T-cell (primary cell): ENCODE measurements around the gene CASK. TPM values are rescaled to one million over a fixed set of nuclear protein-coding genes. Genes with fewer than 3 reads are reported as not detected.
"Not testable (repeated sequence)": the region's sequence is repeated elsewhere in the genome, so short reads cannot be mapped to it uniquely, and the experiment has no call there.

Experiments
- ATAC-seq, 4 experiments: fragments of 200-7000 bp in 3 of 4; fragments of 150-1000 bp in 1 of 4; cut with Tn5 transposase; replicated peaks in 1 of 4; 1 replicate in 3 of 4; 2 replicates in 1 of 4; pipeline ENCODE4 v1.10.0; 2021; ENCODE audit warnings: moderate library complexity in 3 of 4, mild to moderate bottlenecking in 2 of 4, moderate number of reproducible peaks in 1 of 4
- CTCF ChIA-PET, 2 donors: fragments of 300-600 bp; sonication (Branson Sonifier 250); formaldehyde crosslinking; loops; one replicate each; lab custom pipeline; 2022; ENCODE audit warnings: antibody characterized with exemption in 2 of 2; lab: Charles Lee
- POLR2A ChIA-PET, 2 donors: fragments of 300-600 bp; sonication (Branson Sonifier 250); formaldehyde crosslinking; loops; one replicate each; lab custom pipeline; 2022; ENCODE audit warnings: antibody characterized with exemption in 2 of 2; lab: Charles Lee
- DNase-seq, 35 experiments: peaks; one replicate each; pipeline versions ENCODE4 v3.0.0 to v3.0.0-alpha.2; 2013 to 2023
- H3K27ac ChIP-seq: one replicate; pipeline ENCODE4 v1.5.1; 2013; ENCODE audit warnings: low read length
- H3K27me3 ChIP-seq, 2 experiments: replicated peaks in 1 of 2; 1 replicate in 1 of 2; 2 replicates in 1 of 2; pipeline versions ENCODE4 v1.6.1 to v1.7.0; 2013; ENCODE audit warnings: low read length in 1 of 2, mixed read lengths in 1 of 2; ENCODE audit not compliant: control insufficient read depth in 2 of 2, insufficient read depth in 2 of 2; ENCODE audit errors: extremely low read depth in 1 of 2
- H3K36me3 ChIP-seq, 2 donors: 1 replicate in 1 of 2; 2 replicates in 1 of 2; pipeline versions ENCODE4 v1.6.1 to v1.7.0; 2013; ENCODE audit warnings: low read length in 1 of 2; ENCODE audit not compliant: control insufficient read depth in 2 of 2, insufficient read depth in 1 of 2; ENCODE audit errors: extremely low read depth in 1 of 2
- H3K4me1 ChIP-seq, 2 experiments: 1 replicate in 1 of 2; 2 replicates in 1 of 2; pipeline versions ENCODE4 v1.6.1 to v1.7.0; 2013; ENCODE audit warnings: low read length in 2 of 2, mixed read lengths in 1 of 2; ENCODE audit not compliant: insufficient read depth in 2 of 2, control insufficient read depth in 1 of 2; ENCODE audit errors: extremely low read depth in 1 of 2
- H3K4me3 ChIP-seq, 2 donors: 1 replicate in 1 of 2; 2 replicates in 1 of 2; pipeline versions ENCODE4 v1.5.1 to v1.7.0; 2013; ENCODE audit warnings: mild to moderate bottlenecking in 2 of 2, low read length in 1 of 2, moderate library complexity in 1 of 2; ENCODE audit not compliant: control insufficient read depth in 1 of 2; ENCODE audit errors: extremely low read depth in 1 of 2
- H3K9me3 ChIP-seq: 2 replicates; pipeline ENCODE4 v1.7.0; 2013
- H3K27ac Mint-ChIP-seq, 2 donors: one replicate each; pipeline ENCODE4 v1.8.0; 2020 to 2021; ENCODE audit warnings: mild to moderate bottlenecking in 2 of 2, mixed read lengths in 2 of 2
- H3K27me3 Mint-ChIP-seq, 2 donors: one replicate each; pipeline ENCODE4 v1.8.0; 2021 to 2022; ENCODE audit warnings: mixed read lengths in 2 of 2
- H3K36me3 Mint-ChIP-seq: one replicate; pipeline ENCODE4 v1.8.0; 2021; ENCODE audit warnings: mixed read lengths
- H3K4me1 Mint-ChIP-seq, 3 donors: one replicate each; pipeline ENCODE4 v1.8.0; 2020 to 2022; ENCODE audit warnings: mixed read lengths in 3 of 3, mild to moderate bottlenecking in 1 of 3
- H3K4me3 Mint-ChIP-seq, 3 donors: one replicate each; pipeline ENCODE4 v1.8.0; 2020 to 2022; ENCODE audit warnings: mild to moderate bottlenecking in 3 of 3, mixed read lengths in 3 of 3, moderate library complexity in 3 of 3
- H3K9me3 Mint-ChIP-seq, 3 donors: one replicate each; pipeline ENCODE4 v1.8.0; 2020 to 2022; ENCODE audit warnings: mixed read lengths in 3 of 3
- WGBS: methylation state at CpG from one replicate; pipeline ENCODE4 v1.1.5; 2013; ENCODE audit warnings: missing lambda C conversion rate; ENCODE audit not compliant: insufficient coverage; 5-methylcytosine and 5-hydroxymethylcytosine counted together
- total RNA-seq, 35 experiments: library from RNA in 6 of 35; stranded (reverse) in 6 of 35; fragments of 120-200 nt in 1 of 35; gene quantifications; one replicate each; pipeline versions ENCODE4 v1.2.1 to v1.2.4 and lab custom pipeline; 2013 to 2026

The CASK gene
- total RNA-seq, 5 donors from 2014 or later (not counting 1 experiment from before 2014, with no cell fraction given), result 52.6 to 81.6 (median 67.5) TPM

DNA sequence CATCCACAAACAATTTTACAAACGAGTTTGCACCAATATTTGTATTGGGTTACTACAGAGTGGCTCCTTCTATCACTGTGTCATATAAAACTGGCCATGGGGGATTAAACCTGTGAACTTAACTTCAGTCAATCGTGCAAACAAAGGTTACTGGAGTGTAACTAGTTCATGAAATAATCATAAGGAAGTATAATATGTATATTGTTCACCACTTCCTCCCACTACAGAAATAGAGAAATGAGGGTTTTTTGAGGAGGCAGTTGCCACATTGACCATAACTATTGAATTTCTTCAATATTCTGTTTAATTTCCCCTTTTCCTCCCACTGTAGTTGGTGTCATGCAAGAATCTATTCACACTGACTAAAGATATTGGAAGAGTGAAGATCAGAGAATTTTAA, 199.5 kb downstream of the CASK start, which contains the start of gene GPR82:
GPR82 (plus strand) TSS at position 356 of the 400 bp plus-strand sequence. CDS start 2,846 bp downstream, outside the sequence.
- no peak within 1 kb of the TSS for H3K4me3 ChIP-seq
- H3K4me1 ChIP-seq, result peaks cover 2 to 16% of the 10 kb centered on the region in 2 experiments
- H3K9me3 ChIP-seq, result no peaks in the 10 kb centered on the region
- DNase-seq (no peak), ATAC-seq (no peak)
- CTCF ChIA-PET, result no interaction called here
- Mint-ChIP-seq H3K9me3 (peaks cover 0 to 4% (median 4%) of the 10 kb centered on the region in 3 donors), H3K27ac (peak within 1 kb of the TSS in 1 of 2 donors; percentile 27), H3K36me3 (peaks cover 37% of the 10 kb centered on the region), H3K4me3 (no peak within 1 kb of the TSS), H3K27me3 (peaks cover 0 to 4% of the 10 kb centered on the region in 2 donors), H3K4me1 (peaks cover 12 to 45% (median 30%) of the 10 kb centered on the region in 3 donors)
- POLR2A ChIA-PET, result no interaction called here
- peak within 1 kb of the TSS; percentile 23 for H3K27ac ChIP-seq
- H3K27me3 ChIP-seq, result no peaks in the 10 kb centered on the region
- no CpG with 5 or more reads among the region's 2 CpGs for WGBS
- H3K36me3 ChIP-seq, result peaks cover 0 to 4% of the 10 kb centered on the region in 2 donors

DNA sequence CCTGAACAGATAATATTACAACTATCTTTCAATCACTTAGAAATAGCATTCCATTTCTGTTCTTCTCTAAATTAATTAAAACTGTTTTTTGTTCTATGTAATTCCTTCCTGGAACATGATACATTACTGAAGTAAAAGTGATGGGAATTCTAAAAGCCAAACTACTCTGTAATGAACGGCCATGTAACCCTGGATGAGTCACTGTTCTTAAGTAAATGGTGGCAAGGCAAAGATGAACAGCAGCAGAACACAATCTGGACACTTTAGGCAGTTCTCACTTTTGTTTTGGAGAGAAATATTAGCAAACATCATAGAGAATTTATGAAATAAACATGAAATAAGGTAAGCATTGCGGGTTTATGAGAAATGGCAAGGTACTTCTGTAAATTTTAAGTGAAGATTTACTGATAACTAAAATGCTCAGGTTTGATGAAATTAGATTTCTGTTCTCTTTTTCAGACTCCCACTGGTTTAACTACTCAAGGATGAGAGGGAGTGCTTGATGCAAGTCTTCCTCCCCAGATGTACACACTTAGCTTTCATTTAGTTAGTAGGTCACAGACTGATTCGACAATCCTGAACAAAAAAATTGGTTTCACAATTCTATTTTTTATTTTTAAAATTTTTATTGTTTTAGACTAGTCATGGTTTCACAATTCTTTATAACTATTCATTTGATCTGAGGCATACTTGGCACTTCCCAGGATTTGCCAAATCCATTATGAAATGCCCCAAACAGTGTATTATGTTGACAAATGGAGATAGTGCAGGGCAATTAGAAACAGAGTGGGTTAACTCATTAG, 200.3 kb downstream of the CASK start:
- no peak for ATAC-seq
- Mint-ChIP-seq H3K4me3 (no peak overlapping the region), H3K4me1 (peaks cover 12 to 45% (median 30%) of the 10 kb centered on the region in 3 donors), H3K9me3 (peaks cover 0 to 4% (median 4%) of the 10 kb centered on the region in 3 donors), H3K27ac (no peak overlapping the region), H3K36me3 (peaks cover 42% of the 10 kb centered on the region), H3K27me3 (peaks cover 0 to 4% of the 10 kb centered on the region in 2 donors)
- H3K27me3 ChIP-seq, result no peaks in the 10 kb centered on the region
- H3K27ac ChIP-seq, result peak overlapping the region; percentile 23
- WGBS, result no CpG with 5 or more reads among the region's 3 CpGs
- CTCF ChIA-PET, result interaction anchor here in 1 of 2 donors (0.5 to 0.6 kb wide), 2 partner anchors 17 to 664 kb away, joined by 6 read pairs; no protein-coding TSS in a partner anchor
- no peaks in the 10 kb centered on the region for H3K9me3 ChIP-seq
- POLR2A ChIA-PET, result no interaction called here
- DNase-seq, result no peak
- H3K4me3 ChIP-seq, result no peak overlapping the region
- H3K36me3 ChIP-seq, result peaks cover 0 to 4% of the 10 kb centered on the region in 2 donors
- H3K4me1 ChIP-seq, result peaks cover 2 to 22% of the 10 kb centered on the region in 2 experiments

DNA sequence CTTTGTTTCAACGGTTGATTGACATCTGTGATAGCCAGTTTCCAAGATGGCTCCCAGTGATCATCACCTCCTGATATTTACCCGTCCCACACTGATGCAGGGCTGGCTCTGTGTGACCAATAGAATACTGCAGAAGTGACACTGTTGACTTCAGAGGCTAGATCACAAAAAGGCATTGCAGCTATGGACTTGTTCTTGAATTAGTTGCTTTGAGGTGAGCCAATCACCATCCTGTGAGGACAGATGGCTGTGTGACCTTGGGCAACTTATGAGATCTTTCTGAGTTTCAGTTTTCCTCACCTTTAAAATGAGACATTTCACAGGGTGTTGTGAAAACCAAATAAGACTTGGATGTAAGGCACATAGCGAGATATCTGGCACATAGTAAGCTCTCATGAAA, 201.1 kb downstream of the CASK start:
- POLR2A ChIA-PET, result no interaction called here
- H3K27ac ChIP-seq, result no peak overlapping the region
- peaks cover 0 to 4% of the 10 kb centered on the region in 2 donors for H3K36me3 ChIP-seq
- ATAC-seq, result no peak
- H3K27me3 ChIP-seq, result no peaks in the 10 kb centered on the region
- peaks cover 0 to 4% of the 10 kb centered on the region in 2 donors for H3K27me3 Mint-ChIP-seq
- peak overlapping the region in 1 of 2 donors; percentile 6 for H3K27ac Mint-ChIP-seq
- no peak for DNase-seq
- no peak overlapping the region for H3K4me3 Mint-ChIP-seq
- peaks cover 2 to 6% (median 4%) of the 10 kb centered on the region in 3 donors for H3K9me3 Mint-ChIP-seq
- CTCF ChIA-PET, result interaction anchor here in 1 of 2 donors (0.6 kb wide), 1 partner anchor 664 kb away, joined by 6 read pairs; no protein-coding TSS in a partner anchor
- peaks cover 2 to 22% of the 10 kb centered on the region in 2 experiments for H3K4me1 ChIP-seq
- H3K4me3 ChIP-seq, result no peak overlapping the region
- H3K36me3 Mint-ChIP-seq, result peaks cover 40% of the 10 kb centered on the region
- 100% methylated on average over 1 of the region's 3 CpGs for WGBS
- H3K9me3 ChIP-seq, result no peaks in the 10 kb centered on the region
- H3K4me1 Mint-ChIP-seq, result peaks cover 12 to 46% (median 30%) of the 10 kb centered on the region in 3 donors

DNA sequence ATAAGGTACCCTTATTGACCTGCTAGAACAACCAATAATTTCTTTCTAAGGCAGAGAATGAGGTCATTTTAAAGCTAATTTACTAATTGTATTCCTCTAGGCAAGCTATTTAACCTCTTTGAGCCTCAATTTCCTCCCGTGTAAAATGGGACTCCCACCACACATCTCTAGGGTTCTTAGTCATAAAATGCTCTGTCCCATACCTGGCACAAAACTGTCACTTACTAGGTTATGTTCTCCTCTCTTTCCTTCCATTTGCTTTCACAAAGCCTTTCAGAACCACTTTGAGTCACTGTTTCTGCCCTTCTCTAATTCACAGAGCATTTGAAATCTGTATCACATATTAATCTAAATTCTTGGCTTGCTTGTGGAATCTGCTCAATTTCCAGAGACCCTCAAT, 201.8 kb downstream of the CASK start:
- H3K9me3 Mint-ChIP-seq, result peaks cover 4 to 10% (median 7%) of the 10 kb centered on the region in 3 donors
- H3K36me3 Mint-ChIP-seq, result peaks cover 43% of the 10 kb centered on the region
- ChIA-PET CTCF (no interaction called here), POLR2A (no interaction called here)
- Histone ChIP-seq H3K27ac (no peak overlapping the region), H3K9me3 (no peaks in the 10 kb centered on the region), H3K27me3 (no peaks in the 10 kb centered on the region), H3K36me3 (peaks cover 0 to 4% of the 10 kb centered on the region in 2 donors), H3K4me1 (peaks cover 2 to 27% of the 10 kb centered on the region in 2 experiments), H3K4me3 (no peak overlapping the region)
- peaks cover 19 to 50% (median 37%) of the 10 kb centered on the region in 3 donors for H3K4me1 Mint-ChIP-seq
- H3K27ac Mint-ChIP-seq, result peak overlapping the region in 1 of 2 donors; percentile 51
- no peak overlapping the region for H3K4me3 Mint-ChIP-seq
- no peak for DNase-seq
- H3K27me3 Mint-ChIP-seq, result peaks cover 0 to 4% of the 10 kb centered on the region in 2 donors
- 40% methylated on average over 1 of the region's 1 CpG for WGBS
- ATAC-seq, result no peak

DNA sequence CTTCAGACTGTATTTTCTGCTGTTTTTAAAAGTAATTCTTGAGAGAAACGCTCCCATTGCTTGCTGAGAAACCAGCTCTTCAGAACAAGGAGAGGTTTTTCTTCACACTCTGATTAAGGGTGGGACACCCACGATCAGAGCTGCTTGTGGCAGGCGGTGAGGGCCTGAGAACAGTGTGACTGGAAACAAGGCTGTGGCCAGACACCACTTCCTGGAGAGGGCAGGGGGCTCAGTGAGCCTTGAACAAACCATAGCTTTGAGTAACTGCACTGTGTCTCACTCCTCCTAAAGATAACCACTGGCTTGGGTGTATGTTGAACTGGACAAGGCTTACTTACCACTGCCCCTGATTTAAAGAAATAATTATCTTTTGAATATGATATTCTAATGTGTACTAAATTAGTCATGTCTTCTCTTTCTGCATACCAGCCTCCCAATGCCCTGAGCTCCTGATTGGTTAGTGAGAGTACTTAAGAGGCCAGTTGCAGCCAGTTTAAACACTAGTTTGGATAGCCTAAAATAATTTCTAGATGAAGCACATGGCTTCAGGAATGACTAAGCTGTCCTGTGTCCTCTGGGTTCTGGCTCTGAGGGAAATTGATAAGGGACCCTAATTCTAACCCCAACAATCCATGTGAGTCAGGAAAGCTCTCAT, 203.1 kb downstream of the CASK start:
- Histone ChIP-seq H3K9me3 (no peaks in the 10 kb centered on the region), H3K27ac (peak overlapping the region; percentile 41), H3K27me3 (no peaks in the 10 kb centered on the region), H3K4me3 (no peak overlapping the region), H3K4me1 (peaks cover 2 to 27% of the 10 kb centered on the region in 2 experiments), H3K36me3 (peaks cover 0 to 4% of the 10 kb centered on the region in 2 donors)
- H3K27me3 Mint-ChIP-seq, result peaks cover 0 to 4% of the 10 kb centered on the region in 2 donors
- POLR2A ChIA-PET, result interaction anchor here in 1 of 2 donors (0.9 kb wide), 1 partner anchor 14 kb away, joined by 3 read pairs; no protein-coding TSS in a partner anchor
- DNase-seq (peak in 31 of 35 experiments; percentile 7 to 44 (median 23)), ATAC-seq (peak; percentile 52 to 89 (median 71))
- no CpG with 5 or more reads among the region's 3 CpGs for WGBS
- H3K36me3 Mint-ChIP-seq, result peaks cover 43% of the 10 kb centered on the region
- no peak overlapping the region for H3K4me3 Mint-ChIP-seq
- H3K4me1 Mint-ChIP-seq, result peaks cover 20 to 53% (median 39%) of the 10 kb centered on the region in 3 donors
- peaks cover 4 to 10% (median 7%) of the 10 kb centered on the region in 3 donors for H3K9me3 Mint-ChIP-seq
- peak overlapping the region in 1 of 2 donors; percentile 54 for H3K27ac Mint-ChIP-seq
- CTCF ChIA-PET, result interaction anchor here in 1 of 2 donors (1.0 kb wide), 1 partner anchor 14 kb away, joined by 4 read pairs; no protein-coding TSS in a partner anchor

DNA sequence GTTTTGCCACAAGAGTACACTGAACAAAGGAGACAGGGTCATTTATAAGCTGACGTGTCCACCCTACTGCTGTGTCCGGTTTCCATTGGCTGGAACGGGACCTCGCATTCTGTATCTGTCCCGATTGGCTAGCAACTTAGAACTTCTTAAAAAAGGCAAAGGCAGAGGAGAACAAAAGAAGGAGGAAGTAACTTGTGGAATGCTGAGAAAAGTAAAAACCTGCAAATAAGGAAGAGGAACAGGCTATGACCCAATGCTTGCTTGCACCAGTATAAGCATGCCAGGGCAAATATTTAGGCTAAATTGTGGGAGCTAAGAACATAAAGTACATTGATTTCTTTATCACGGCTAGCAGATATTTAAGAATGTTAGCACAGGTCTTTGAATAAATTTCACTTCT, 203.7 kb downstream of the CASK start:
- H3K27me3 Mint-ChIP-seq, H3K4me3 Mint-ChIP-seq, H3K36me3 ChIP-seq, DNase-seq, H3K27me3 ChIP-seq, H3K9me3 ChIP-seq, ATAC-seq, H3K4me3 ChIP-seq: not testable (repeated sequence)
- Histone ChIP-seq H3K27ac (peak overlapping the region; percentile 12), H3K4me1 (peaks cover 2 to 27% of the 10 kb centered on the region in 2 experiments)
- Mint-ChIP-seq H3K27ac (peak overlapping the region; percentile 23 to 41), H3K9me3 (peaks cover 4 to 10% (median 7%) of the 10 kb centered on the region in 3 donors), H3K4me1 (peaks cover 20 to 52% (median 38%) of the 10 kb centered on the region in 3 donors), H3K36me3 (peaks cover 43% of the 10 kb centered on the region)
- WGBS, result no CpG with 5 or more reads among the region's 6 CpGs
- CTCF ChIA-PET, result interaction anchor here in 1 of 2 donors (1.0 kb wide), 1 partner anchor 14 kb away, joined by 4 read pairs; no protein-coding TSS in a partner anchor
- POLR2A ChIA-PET, result interaction anchor here in 1 of 2 donors (0.9 kb wide), 1 partner anchor 14 kb away, joined by 3 read pairs; no protein-coding TSS in a partner anchor
